Suprapubic skin (tissue), 4 donors: ENCODE data around the gene SUN2. TPM values are rescaled to one million over a fixed set of nuclear protein-coding genes. Genes with fewer than 3 reads are reported as not detected.

ENCODE experiments used
- DNase-seq, 2 donors: peaks; one replicate each; pipeline ENCODE4 v3.0.0-alpha.2; 2019; ENCODE audit warnings: low spot score in 2 of 2
- H3K27ac ChIP-seq: fragments of 200-600 bp; sonication (generic); one replicate; pipeline ENCODE4 v1.5.1; 2019
- H3K27me3 ChIP-seq: fragments of 200-600 bp; sonication (generic); one replicate; pipeline ENCODE4 v1.5.1; 2019
- H3K36me3 ChIP-seq: fragments of 200-600 bp; sonication (generic); one replicate; pipeline ENCODE4 v1.5.1; 2019
- H3K4me1 ChIP-seq: fragments of 200-600 bp; sonication (generic); one replicate; pipeline ENCODE4 v1.5.1; 2019
- H3K4me3 ChIP-seq: fragments of 200-600 bp; sonication (generic); one replicate; pipeline ENCODE4 v1.5.1; 2019; ENCODE audit warnings: mild to moderate bottlenecking
- H3K9me3 ChIP-seq: fragments of 200-600 bp; sonication (generic); one replicate; pipeline ENCODE4 v1.5.1; 2019
- EP300 ChIP-seq: sonication (generic); formaldehyde crosslinking; IDR thresholded peaks from one replicate; pipeline ENCODE4 v1.6.1; 2017; ENCODE audit warnings: antibody characterized with exemption
- POLR2A ChIP-seq, 2 donors: fragments of 450-650 bp; IDR thresholded peaks; one replicate each; pipeline ENCODE4 v1.6.1; 2017; ENCODE audit warnings: antibody characterized with exemption in 2 of 2, mild to moderate bottlenecking in 2 of 2, moderate library complexity in 2 of 2
- POLR2AphosphoS5 ChIP-seq, 3 donors: sonication (generic); formaldehyde crosslinking; IDR thresholded peaks; one replicate each; pipeline ENCODE4 v1.6.1; 2017; ENCODE audit warnings: antibody characterized with exemption in 3 of 3
- WGBS: methylation state at CpG from one replicate; pipeline ENCODE4 v1.1.5; 2018; 5-methylcytosine and 5-hydroxymethylcytosine counted together
- total RNA-seq, 4 donors: library from RNA; depleted of rRNA; stranded (reverse); fragments of >200 nt; gene quantifications; one replicate each; pipeline ENCODE4 v1.1.0, GENCODE V29; 2016
- TF ChIP-seq, protein P1 (sequence below), 2 donors: fragments of 200-600 bp in 1 of 2; fragments of 450-650 bp in 1 of 2; sonication (generic) in 1 of 2; IDR thresholded peaks; one replicate each; pipeline ENCODE4 v1.5.1; 2016 to 2019; ENCODE audit warnings: antibody characterized with exemption in 2 of 2, mild to moderate bottlenecking in 1 of 2, moderate library complexity in 1 of 2

The SUN2 gene
- total RNA-seq, 4 donors from 2014 or later, result 186 to 262 (median 232) TPM

DNA sequence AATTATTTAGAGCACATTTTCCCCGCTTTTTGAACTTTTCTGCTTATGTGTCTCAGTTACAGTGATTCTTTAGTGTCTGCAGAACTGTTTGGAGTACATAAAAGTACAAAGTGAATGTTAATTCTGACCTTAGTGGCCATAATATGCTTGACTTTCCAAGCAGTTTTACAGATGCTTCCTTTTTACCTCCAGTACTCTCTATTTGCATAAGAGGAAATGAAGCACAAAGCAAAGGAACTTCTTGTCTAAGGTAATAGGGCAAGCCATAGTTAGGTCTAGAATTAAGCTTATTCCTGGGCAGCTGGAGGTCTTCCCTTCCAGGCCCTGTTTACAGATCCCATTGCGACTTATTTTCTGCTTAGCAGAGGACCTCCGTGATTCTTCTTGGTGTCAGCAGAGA is 46.5 kb downstream of the SUN2 start:
- TF ChIP-seq POLR2AphosphoS5 (IDR thresholded peaks at IDR 0.05) (no peak), POLR2A (IDR thresholded peaks at IDR 0.05) (no peak), EP300 (no peak)
- TF ChIP-seq, protein P1, sequence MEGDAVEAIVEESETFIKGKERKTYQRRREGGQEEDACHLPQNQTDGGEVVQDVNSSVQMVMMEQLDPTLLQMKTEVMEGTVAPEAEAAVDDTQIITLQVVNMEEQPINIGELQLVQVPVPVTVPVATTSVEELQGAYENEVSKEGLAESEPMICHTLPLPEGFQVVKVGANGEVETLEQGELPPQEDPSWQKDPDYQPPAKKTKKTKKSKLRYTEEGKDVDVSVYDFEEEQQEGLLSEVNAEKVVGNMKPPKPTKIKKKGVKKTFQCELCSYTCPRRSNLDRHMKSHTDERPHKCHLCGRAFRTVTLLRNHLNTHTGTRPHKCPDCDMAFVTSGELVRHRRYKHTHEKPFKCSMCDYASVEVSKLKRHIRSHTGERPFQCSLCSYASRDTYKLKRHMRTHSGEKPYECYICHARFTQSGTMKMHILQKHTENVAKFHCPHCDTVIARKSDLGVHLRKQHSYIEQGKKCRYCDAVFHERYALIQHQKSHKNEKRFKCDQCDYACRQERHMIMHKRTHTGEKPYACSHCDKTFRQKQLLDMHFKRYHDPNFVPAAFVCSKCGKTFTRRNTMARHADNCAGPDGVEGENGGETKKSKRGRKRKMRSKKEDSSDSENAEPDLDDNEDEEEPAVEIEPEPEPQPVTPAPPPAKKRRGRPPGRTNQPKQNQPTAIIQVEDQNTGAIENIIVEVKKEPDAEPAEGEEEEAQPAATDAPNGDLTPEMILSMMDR (IDR thresholded peaks at IDR 0.05), result no peak
- WGBS, result 84% methylated on average over 3 of the region's 3 CpGs
- peaks cover 50% of the 10 kb centered on the region for H3K4me1 ChIP-seq
- H3K36me3 ChIP-seq, result peaks cover 6% of the 10 kb centered on the region
- no peak overlapping the region for H3K4me3 ChIP-seq
- no peak overlapping the region for H3K27ac ChIP-seq
- no peaks in the 10 kb centered on the region for H3K27me3 ChIP-seq
- no peak for DNase-seq
- no peaks in the 10 kb centered on the region for H3K9me3 ChIP-seq

DNA sequence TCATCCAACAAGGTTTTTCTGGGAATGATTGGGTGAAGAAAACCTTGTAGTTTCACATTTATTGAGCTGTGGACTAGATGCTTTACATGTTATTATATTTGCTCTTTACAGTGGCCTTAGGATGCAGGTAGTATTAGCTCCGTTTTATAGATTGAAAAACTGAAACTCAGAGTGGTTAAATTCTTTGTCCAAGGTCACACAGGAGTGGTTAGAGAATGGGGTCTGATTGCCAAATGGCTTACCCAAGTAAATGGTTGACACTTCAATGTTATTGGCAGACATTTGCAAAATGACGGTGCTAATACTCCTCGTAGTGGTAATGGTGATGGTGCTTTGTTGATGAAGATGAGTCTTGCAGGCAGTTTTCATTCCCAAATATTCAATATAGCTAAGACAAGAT is 47.8 kb downstream of the SUN2 start:
- Histone ChIP-seq H3K36me3 (peaks cover 6% of the 10 kb centered on the region), H3K27ac (no peak overlapping the region), H3K27me3 (no peaks in the 10 kb centered on the region), H3K9me3 (no peaks in the 10 kb centered on the region), H3K4me1 (peaks cover 44% of the 10 kb centered on the region), H3K4me3 (peak overlapping the region; percentile 100)
- no peak for TF ChIP-seq POLR2A (IDR thresholded peaks at IDR 0.05)
- TF ChIP-seq POLR2AphosphoS5 (IDR thresholded peaks at IDR 0.05), result no peak
- TF ChIP-seq, protein P1 (IDR thresholded peaks at IDR 0.05), result no peak
- TF ChIP-seq EP300, result no peak
- WGBS, result 89% methylated on average over 3 of the region's 3 CpGs
- DNase-seq, result no peak

DNA sequence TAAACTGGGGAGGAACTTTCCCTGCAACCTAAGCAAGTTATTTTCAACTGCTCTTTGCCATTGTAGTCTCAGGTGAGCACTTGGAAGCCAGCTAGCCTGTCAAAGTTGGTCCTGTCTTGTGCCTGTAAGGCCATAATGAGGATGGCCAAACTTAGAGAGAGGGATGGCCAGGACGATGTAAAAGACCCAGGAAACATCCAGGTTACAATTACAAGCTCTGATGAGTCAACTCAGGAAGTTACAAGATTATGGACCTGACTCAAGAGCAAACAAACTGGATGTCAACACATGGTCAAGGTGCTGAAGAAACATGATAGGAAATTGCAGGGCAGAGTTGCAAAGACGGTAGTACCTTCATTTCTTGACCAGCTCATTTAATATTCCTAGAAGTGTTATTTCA is 48.5 kb downstream of the SUN2 start:
- H3K27ac ChIP-seq, result no peak overlapping the region
- peaks cover 6% of the 10 kb centered on the region for H3K36me3 ChIP-seq
- WGBS, result 47% methylated on average over 2 of the region's 2 CpGs
- no peaks in the 10 kb centered on the region for H3K27me3 ChIP-seq
- TF ChIP-seq, protein P1 (IDR thresholded peaks at IDR 0.05), result no peak
- TF ChIP-seq EP300 (no peak), POLR2A (IDR thresholded peaks at IDR 0.05) (no peak), POLR2AphosphoS5 (IDR thresholded peaks at IDR 0.05) (no peak)
- H3K9me3 ChIP-seq, result no peaks in the 10 kb centered on the region
- peaks cover 38% of the 10 kb centered on the region for H3K4me1 ChIP-seq
- DNase-seq, result no peak
- H3K4me3 ChIP-seq, result peak overlapping the region; percentile 100

DNA sequence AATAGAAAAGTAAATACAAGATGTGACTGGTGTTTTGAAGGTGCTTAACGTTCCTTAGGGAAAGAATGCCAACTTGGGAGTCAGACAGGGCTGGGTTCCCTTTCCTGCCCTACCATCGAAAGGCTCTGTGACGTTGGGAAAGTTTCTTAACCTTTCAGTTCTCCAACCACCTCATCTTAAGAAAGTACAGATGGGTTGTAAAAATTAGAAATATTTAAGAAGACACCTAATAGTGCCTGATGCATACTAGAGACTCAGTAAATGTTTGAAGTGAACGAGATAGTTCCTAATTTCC is 49.0 kb downstream of the SUN2 start:
- Histone ChIP-seq H3K4me3 (peak overlapping the region; percentile 100), H3K4me1 (peaks cover 33% of the 10 kb centered on the region), H3K27me3 (no peaks in the 10 kb centered on the region), H3K36me3 (peaks cover 6% of the 10 kb centered on the region), H3K27ac (peak overlapping the region; percentile 99), H3K9me3 (no peaks in the 10 kb centered on the region)
- no peak for TF ChIP-seq EP300
- TF ChIP-seq POLR2A (IDR thresholded peaks at IDR 0.05), result no peak
- TF ChIP-seq POLR2AphosphoS5 (IDR thresholded peaks at IDR 0.05), result no peak
- TF ChIP-seq, protein P1 (IDR thresholded peaks at IDR 0.05), result no peak
- no peak for DNase-seq
- WGBS, result 2% methylated on average over 4 of the region's 4 CpGs

DNA sequence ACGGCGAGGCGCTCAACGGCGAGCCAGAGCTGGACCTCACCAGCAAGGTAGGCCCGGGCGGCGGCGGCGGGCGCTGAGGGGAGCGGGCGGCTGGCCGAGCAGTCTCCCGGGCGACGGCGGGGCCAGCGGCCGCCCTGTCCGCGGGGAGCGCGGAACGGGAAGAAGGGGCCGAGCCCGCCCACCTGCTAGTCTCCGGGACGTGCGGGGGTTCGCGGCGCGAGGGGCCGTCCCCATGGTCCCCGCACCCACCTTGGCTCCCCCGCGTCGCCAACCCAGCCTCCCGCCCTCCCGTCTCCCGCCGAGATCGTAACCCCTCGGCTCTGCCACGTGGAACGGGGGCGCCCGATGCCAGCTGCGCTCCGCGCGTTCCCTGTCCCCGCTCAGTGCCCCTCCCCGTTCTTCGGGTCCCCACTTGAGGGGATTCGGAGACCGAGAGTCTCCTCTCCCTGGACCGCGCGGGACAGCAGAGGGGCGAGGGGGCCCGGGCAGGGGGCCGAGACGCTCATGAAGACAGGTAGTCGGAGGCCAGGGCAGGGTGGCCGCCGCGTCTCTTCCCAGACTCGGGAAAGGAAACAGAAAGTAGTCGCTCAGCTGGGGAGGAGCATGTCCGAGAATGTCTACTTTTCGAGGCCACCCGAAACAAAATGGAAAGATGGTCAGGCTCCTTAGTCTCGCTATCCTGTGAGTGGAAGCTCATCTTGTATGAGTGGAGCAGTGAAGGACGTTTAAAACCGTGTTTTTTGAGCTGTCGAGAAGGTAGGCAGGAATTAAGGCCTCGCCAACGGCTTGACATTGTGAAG is 49.5 kb downstream of the SUN2 start:
- Histone ChIP-seq H3K27ac (peak overlapping the region; percentile 99), H3K36me3 (peaks cover 6% of the 10 kb centered on the region), H3K4me3 (peak overlapping the region; percentile 100), H3K27me3 (no peaks in the 10 kb centered on the region), H3K4me1 (peaks cover 36% of the 10 kb centered on the region), H3K9me3 (no peaks in the 10 kb centered on the region)
- DNase-seq, result peak in 1 of 2 donors; percentile 78
- WGBS, result 0% methylated on average over 15 of the region's 80 CpGs
- TF ChIP-seq, protein P1 (IDR thresholded peaks at IDR 0.05), result no peak
- no peak for TF ChIP-seq POLR2A (IDR thresholded peaks at IDR 0.05)
- TF ChIP-seq EP300, result no peak
- TF ChIP-seq POLR2AphosphoS5 (IDR thresholded peaks at IDR 0.05), result no peak
